Pancreas (tissue), 10 donors: ENCODE results near the gene MB21D2. TPM values are rescaled to one million over a fixed set of nuclear protein-coding genes. Genes with fewer than 3 reads are reported as not detected.

Experiments used
- ATAC-seq, 4 donors: fragments of 200-7000 bp; cut with Tn5 transposase; one replicate each; pipeline versions ENCODE4 v1.8.0 to v1.9.1; 2020; ENCODE audit warnings: mild to moderate bottlenecking in 4 of 4, moderate library complexity in 4 of 4
- DNase-seq, 6 donors: peaks; one replicate each; pipeline ENCODE4 v3.0.0-alpha.2; 2020
- FAIRE-seq: peaks from 2 replicates; lab custom pipeline; 2012; peaks lifted over from hg19 to GRCh38; lab: Jason Lieb, UNC
- H3K27ac ChIP-seq, 4 donors: fragments of 200-600 bp; sonication (generic); 1 replicate in 3 of 4; 2 replicates in 1 of 4; pipeline versions ENCODE4 v1.5.0 to v1.8.0; 2020
- H3K27me3 ChIP-seq, 4 donors: fragments of 200-600 bp; one replicate each; pipeline ENCODE4 v1.8.0; 2021
- H3K36me3 ChIP-seq, 3 donors: fragments of 200-600 bp; sonication (generic) in 1 of 3; one replicate each; pipeline versions ENCODE4 v1.5.0 to v1.8.0; 2020 to 2021
- H3K4me1 ChIP-seq, 3 donors: fragments of 200-600 bp; one replicate each; pipeline ENCODE4 v1.8.0; 2021
- H3K4me3 ChIP-seq, 4 donors: fragments of 200-600 bp; sonication (generic) in 2 of 4; one replicate each; pipeline versions ENCODE4 v1.5.0 to v1.8.0; 2020 to 2021
- H3K9me3 ChIP-seq, 4 donors: fragments of 200-600 bp; one replicate each; pipeline ENCODE4 v1.8.0; 2021
- CTCF ChIP-seq, 4 donors: fragments of 200-600 bp; sonication (generic) in 3 of 4; IDR thresholded peaks; one replicate each; pipeline versions ENCODE4 v1.5.0 to v1.8.0; 2021; ENCODE audit warnings: antibody characterized with exemption in 4 of 4
- WGBS, 2 donors: extraction: QIAGEN DNeasy Blood & Tissue Kit; methylation state at CpG; one replicate each; pipeline ENCODE4 v1.1.7; 2013; 5-methylcytosine and 5-hydroxymethylcytosine counted together
- intact Hi-C, 3 donors: fragments of 100-400 bp; cut with DNase I; formaldehyde crosslinking; loops; one replicate each; pipeline versions ENCODE4 v1.11.1 to v1.14.2; 2022
- polyA plus RNA-seq, 2 donors: library from polyadenylated mRNA; stranded (reverse); fragments of 200-250 nt; gene quantifications; one replicate each; pipeline ENCODE4 v1.2.3, GENCODE V29; 2013
- total RNA-seq, 6 donors: library from RNA; stranded (reverse); fragmentation: NEBNext Ultra II Directional in 4 of 6; extraction: Animal tissue kit (Norgen Biotek cat#: 25700) in 4 of 6; gene quantifications; one replicate each; pipeline versions ENCODE4 v1.2.1 to v1.2.4, GENCODE V29; 2021 to 2023
- donor health status: healthy with polysubstance abuse.
- donor health status: DM: no; HTN: no; CAD: no; lungs with moderate emphysema.
- donor health status: DM: no; HTN: no; CAD: no.
- donor health status: control.
- donor health status: control.
- donor health status: Bipolar disorder and iron deficiency.
- donor health status: DM: yes; HTN: yes; CAD: no.
- donor health status: DM: no; HTN: no; CAD: no.
- donor health status: DM: no; HTN: no; CAD: no.
- donor health status: DM: yes; HTN: yes; CAD: no.

MB21D2 gene
- total and polyA plus RNA-seq, 8 donors: 0.37 to 2.3 (median 0.94) TPM

- Histone ChIP-seq H3K27ac (no peak overlapping the region), H3K4me3 (no peak overlapping the region), H3K4me1 (no peaks in the 10 kb centered on the region), H3K27me3 (no peaks in the 10 kb centered on the region), H3K9me3 (no peaks in the 10 kb centered on the region), H3K36me3 (no peaks in the 10 kb centered on the region)
- ATAC-seq (no peak), DNase-seq (no peak), FAIRE-seq (no peak)
- 89 to 93% methylated on average over 4 of the region's 4 CpGs for WGBS, 2 donors
- TF ChIP-seq CTCF (IDR thresholded peaks at IDR 0.05): no peak
- intact Hi-C loops: no loop called here
These were observed 50.0 kb downstream of the MB21D2 start for GRCh38 chr3:192867645-192868044.

GRCh38 chr3:192866804-192867203 lies 50.9 kb downstream of the MB21D2 start:
- DNase-seq (no peak), FAIRE-seq (no peak)

GRCh38 chr3:192864941-192865340 lies 52.7 kb downstream of the MB21D2 start:
- TF ChIP-seq CTCF (IDR thresholded peaks at IDR 0.05): no peak
- WGBS, 2 donors: 79 to 84% methylated on average over 3 of the region's 3 CpGs
- Histone ChIP-seq H3K4me1 (no peaks in the 10 kb centered on the region), H3K27ac (no peak overlapping the region), H3K9me3 (no peaks in the 10 kb centered on the region), H3K36me3 (no peaks in the 10 kb centered on the region), H3K4me3 (no peak overlapping the region), H3K27me3 (no peaks in the 10 kb centered on the region)
- ATAC-seq: no peak
- intact Hi-C loops: no loop called here
- FAIRE-seq: no peak
- no peak for DNase-seq

More at GRCh38 chr3:192866804-192867203, 50.9 kb downstream of the MB21D2 start:
- H3K9me3 ChIP-seq: no peaks in the 10 kb centered on the region
- no peak overlapping the region for H3K27ac ChIP-seq
- H3K4me1 ChIP-seq: no peaks in the 10 kb centered on the region
- 93 to 95% methylated on average over 3 of the region's 3 CpGs for WGBS, 2 donors
- intact Hi-C loops: no loop called here
- TF ChIP-seq CTCF (IDR thresholded peaks at IDR 0.05): no peak
- no peaks in the 10 kb centered on the region for H3K36me3 ChIP-seq
- no peaks in the 10 kb centered on the region for H3K27me3 ChIP-seq
- ATAC-seq: no peak
- no peak overlapping the region for H3K4me3 ChIP-seq

GRCh38 chr3:192863091-192863420 lies 54.6 kb downstream of the MB21D2 start:
- DNase-seq (no peak), FAIRE-seq (no peak), ATAC-seq (no peak)
- Histone ChIP-seq H3K27me3 (no peaks in the 10 kb centered on the region), H3K9me3 (no peaks in the 10 kb centered on the region), H3K27ac (no peak overlapping the region), H3K36me3 (no peaks in the 10 kb centered on the region), H3K4me1 (no peaks in the 10 kb centered on the region), H3K4me3 (no peak overlapping the region)
- 90 to 92% methylated on average over 4 of the region's 4 CpGs for WGBS, 2 donors
- intact Hi-C loops: no loop called here
- no peak for TF ChIP-seq CTCF (IDR thresholded peaks at IDR 0.05)

- H3K27ac ChIP-seq: no peak overlapping the region
- 95 to 98% methylated on average over 7 of the region's 7 CpGs for WGBS, 2 donors
- H3K9me3 ChIP-seq: no peaks in the 10 kb centered on the region
- no peaks in the 10 kb centered on the region for H3K4me1 ChIP-seq
- no peak for ATAC-seq
- no peak for FAIRE-seq
- no peak for DNase-seq
- TF ChIP-seq CTCF (IDR thresholded peaks at IDR 0.05): no peak
- H3K27me3 ChIP-seq: no peaks in the 10 kb centered on the region
- no peak overlapping the region for H3K4me3 ChIP-seq
- no peaks in the 10 kb centered on the region for H3K36me3 ChIP-seq
- intact Hi-C loops: no loop called here
These were observed 55.1 kb downstream of the MB21D2 start for GRCh38 chr3:192862408-192863090.
